HFF-Myc (cell line): ENCODE results near the gene HHIPL1.

ENCODE experiments used
- DNase-seq: peaks from one replicate; pipeline ENCODE4 v3.0.0-alpha.2; 2011; ENCODE audit warnings: low read depth; ENCODE audit errors: extremely low read depth
- H3K4me3 ChIP-seq: replicated peaks from 2 replicates; pipeline ENCODE4 v1.5.1; 2011; ENCODE audit warnings: low read depth, mild to moderate bottlenecking, control low read depth, low read length
- TF ChIP-seq, protein P1 (sequence below): IDR thresholded peaks from 2 replicates; pipeline ENCODE4 v1.5.1; 2012; ENCODE audit warnings: mild to moderate bottlenecking, low read depth, low read length, control low read depth; ENCODE audit errors: missing control alignments

Gene HHIPL1

DNA sequence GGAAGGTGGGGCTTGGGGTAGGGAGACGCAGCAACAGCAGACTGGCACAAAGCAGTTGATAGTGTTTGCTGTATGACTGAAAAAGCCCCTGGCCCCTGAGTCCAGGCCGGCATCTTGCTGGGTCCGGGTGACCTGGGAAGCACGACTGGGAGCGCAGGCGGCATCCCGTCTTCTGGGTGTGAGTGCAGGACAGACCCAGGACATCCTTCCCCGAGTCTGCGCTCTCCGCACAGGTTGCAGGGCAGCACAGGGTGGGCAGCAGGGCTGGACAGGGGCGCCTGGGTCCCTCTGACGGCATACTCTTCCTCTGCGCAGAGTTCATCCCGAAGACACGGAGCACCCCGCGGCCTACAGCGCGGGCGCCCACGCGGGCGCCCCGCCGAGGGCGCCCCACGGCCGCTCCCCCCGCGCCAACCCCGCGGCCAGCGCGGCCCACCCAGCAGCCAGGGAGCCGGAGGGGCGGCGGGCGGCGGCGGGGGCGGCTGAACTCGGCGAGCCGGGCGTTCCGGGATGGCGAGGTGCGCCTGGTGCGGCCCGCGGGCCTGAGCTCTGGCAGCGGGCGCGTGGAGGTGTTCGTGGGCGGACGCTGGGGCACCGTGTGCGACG is 29.9 kb downstream of the HHIPL1 start:
- no peak for DNase-seq
- TF ChIP-seq, protein P1, sequence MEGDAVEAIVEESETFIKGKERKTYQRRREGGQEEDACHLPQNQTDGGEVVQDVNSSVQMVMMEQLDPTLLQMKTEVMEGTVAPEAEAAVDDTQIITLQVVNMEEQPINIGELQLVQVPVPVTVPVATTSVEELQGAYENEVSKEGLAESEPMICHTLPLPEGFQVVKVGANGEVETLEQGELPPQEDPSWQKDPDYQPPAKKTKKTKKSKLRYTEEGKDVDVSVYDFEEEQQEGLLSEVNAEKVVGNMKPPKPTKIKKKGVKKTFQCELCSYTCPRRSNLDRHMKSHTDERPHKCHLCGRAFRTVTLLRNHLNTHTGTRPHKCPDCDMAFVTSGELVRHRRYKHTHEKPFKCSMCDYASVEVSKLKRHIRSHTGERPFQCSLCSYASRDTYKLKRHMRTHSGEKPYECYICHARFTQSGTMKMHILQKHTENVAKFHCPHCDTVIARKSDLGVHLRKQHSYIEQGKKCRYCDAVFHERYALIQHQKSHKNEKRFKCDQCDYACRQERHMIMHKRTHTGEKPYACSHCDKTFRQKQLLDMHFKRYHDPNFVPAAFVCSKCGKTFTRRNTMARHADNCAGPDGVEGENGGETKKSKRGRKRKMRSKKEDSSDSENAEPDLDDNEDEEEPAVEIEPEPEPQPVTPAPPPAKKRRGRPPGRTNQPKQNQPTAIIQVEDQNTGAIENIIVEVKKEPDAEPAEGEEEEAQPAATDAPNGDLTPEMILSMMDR, result no peak
- H3K4me3 ChIP-seq, result no peak overlapping the region

DNA sequence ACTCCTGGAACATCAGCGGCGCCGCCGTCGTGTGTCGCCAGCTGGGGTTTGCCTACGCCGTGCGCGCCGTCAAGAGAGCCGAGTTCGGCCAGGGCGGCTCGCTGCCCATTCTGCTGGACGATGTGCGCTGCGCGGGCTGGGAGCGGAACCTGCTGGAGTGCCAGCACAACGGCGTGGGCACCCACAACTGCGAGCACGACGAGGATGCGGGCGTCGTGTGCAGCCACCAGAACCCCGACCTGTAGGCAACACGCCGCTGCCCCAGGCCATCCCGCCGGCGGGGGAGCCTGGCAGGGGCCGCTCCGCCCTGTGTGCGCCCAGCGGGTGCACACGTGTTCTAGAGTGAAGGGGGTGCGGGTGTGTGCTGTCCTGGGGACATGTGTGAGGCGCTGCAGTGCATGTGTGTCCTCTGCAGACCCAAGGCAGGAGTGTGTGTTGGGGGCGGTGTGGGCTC is 30.5 kb downstream of the HHIPL1 start:
- no peak overlapping the region for H3K4me3 ChIP-seq
- no peak for DNase-seq
- TF ChIP-seq, protein P1, result no peak

DNA sequence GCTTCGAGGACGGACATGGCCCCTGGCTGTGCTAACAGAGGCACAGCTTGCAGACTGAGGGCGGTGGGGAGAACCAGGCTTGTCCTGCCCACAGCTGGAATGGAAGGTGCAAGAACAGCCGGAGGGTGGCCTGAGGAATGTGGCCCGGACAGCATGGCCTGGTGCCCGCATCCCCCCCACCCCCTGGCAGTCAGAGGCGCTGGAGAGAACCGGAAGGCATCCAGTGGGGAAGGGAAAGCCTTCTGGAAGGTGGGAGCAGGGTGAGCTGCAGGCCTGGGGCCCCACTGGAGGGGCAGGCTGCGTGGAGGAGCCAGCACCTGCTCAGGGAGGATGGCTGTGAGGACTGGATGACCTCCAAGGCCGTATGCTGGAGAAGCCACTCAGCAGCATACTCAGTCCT is 31.0 kb downstream of the HHIPL1 start:
- DNase-seq, result no peak
- no peak overlapping the region for H3K4me3 ChIP-seq
- TF ChIP-seq, protein P1, result no peak

DNA sequence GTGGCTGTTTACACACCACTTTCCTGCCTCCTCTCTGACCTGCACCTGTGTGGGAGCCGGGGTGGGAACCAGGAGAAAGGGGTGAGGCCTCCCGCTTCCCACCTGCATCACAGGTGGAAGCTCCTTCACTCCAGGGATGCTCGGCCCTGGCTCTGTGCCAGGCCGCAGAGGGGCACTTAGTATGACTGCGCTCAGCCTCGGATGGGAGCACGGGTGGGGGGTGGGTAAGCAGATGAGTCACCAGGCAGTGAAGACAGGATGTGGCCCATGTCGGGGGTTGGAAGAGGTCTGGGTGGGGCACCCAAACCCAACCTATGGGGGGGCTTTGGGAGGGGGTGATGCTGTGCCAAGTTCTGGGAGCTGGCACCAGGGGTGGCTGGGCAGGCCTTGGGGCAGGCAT is 31.7 kb downstream of the HHIPL1 start:
- TF ChIP-seq, protein P1, result no peak
- no peak for DNase-seq
- H3K4me3 ChIP-seq, result no peak overlapping the region

DNA sequence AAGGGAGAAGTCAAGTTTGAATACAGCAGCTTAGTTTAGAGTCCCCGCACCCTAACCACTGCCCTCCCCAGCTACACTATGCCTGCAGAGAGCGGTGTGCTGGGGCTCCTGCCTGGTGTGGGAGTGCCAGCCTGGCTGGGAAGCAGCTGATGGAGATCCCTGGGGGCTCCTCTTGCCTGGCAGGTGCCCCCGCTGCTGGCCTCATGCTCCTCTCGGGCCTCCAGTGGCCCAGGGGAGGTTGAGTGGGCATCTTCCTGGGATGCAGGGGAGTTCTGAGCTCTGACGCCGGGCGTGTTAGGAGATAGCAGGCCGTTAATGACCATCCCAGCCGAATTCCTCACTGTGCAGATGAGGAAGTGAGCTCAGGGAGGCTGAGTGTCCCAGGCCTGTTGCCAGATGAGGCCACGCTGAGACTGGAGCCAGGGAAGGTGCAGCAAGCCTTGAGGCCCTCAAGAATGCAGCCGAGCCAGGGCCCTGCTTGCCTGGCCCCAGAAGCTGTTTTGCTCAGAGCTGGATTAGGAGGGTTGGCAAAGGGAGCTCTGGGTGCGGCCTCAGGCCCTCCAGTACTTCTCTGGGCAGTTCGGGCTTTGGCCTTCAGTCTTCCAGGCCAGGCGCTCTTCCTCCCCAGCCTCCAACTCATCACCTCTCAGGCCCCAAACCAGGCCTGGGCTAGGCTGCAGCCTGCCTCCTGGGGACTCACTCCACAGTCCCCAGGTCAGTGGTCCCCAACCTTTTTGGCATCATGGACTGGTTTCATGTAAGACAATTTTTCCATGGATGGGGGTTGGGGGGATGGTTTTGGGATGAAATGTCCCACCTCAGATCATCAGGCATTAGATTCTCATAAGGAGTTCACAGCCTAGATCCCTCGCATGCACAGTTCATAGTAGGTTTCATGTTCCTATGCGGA is 32.6 kb downstream of the HHIPL1 start:
- H3K4me3 ChIP-seq, result no peak overlapping the region
- TF ChIP-seq, protein P1, result no peak
- DNase-seq, result no peak

DNA sequence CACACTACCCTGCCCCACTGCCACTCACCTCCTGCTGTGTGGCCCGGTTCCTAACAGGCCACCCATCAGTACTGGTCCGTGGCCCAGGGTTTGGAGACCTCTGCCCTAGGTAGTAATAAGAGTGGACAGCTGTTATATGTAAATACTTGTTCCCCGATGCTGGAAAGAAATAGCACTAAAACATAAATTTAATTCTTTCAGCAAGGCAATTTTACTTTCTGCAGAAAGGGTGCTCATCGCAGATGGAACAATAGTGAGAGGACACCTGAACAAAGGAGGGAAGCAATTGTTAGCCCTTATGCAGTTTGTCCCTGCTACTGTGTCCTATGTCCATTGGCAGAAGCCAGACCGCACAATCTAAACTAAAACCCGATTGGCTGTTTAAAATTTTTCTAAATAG is 33.3 kb downstream of the HHIPL1 start:
- no peak overlapping the region for H3K4me3 ChIP-seq
- DNase-seq, result no peak
- TF ChIP-seq, protein P1, result no peak

DNA sequence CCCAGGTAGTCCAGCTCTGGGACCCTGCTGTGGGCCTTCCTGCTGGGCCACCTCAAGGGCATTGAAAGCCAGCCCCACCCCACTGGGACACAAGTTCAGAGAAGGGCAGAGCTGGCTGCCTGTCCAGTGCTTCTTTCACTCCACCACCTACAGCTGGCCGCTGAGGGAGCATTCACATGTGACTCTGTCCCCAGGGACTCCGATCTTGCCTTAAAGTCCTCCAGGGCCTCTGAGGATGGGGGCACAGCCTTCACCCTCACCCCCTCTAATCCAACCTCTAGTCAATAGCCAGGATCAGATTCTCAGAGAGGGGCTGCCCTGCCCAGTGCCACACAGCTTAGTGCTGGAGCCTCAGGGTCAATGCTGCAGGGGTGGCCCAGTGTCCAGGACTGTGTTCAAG is 34.2 kb downstream of the HHIPL1 start:
- TF ChIP-seq, protein P1, result no peak
- no peak for DNase-seq
- H3K4me3 ChIP-seq, result no peak overlapping the region
